ENCODE data around the gene RNU6-1. TPM values are rescaled to one million over a fixed set of nuclear protein-coding genes. Genes with fewer than 3 reads are reported as not detected.

The RNU6-1 gene
- total RNA-seq, 1 experiment from 2014 or later: not detected

- intact Hi-C loops (cut with micrococcal nuclease; ENCODE audit: unreplicated experiment): loop anchor here (5.0 to 10.0 kb wide), 2 partner anchors 465 to 532 kb away; no protein-coding TSS in a partner anchor
- Histone ChIP-seq H3K27ac (ENCODE audit: low read depth, low read length, poor library complexity, severe bottlenecking) (peak overlapping the region; percentile 75), H3K4me1 (ENCODE audit: insufficient read depth, low read length, poor library complexity, severe bottlenecking) (peaks cover 25% of the 10 kb centered on the region), H3K9me3 (ENCODE audit: low read depth, low read length, poor library complexity, severe bottlenecking) (no peaks in the 10 kb centered on the region), H3K36me3 (ENCODE audit: insufficient read depth, low read length, poor library complexity, severe bottlenecking) (no peaks in the 10 kb centered on the region), H3K27me3 (replicated peaks; ENCODE audit: insufficient read depth, low read depth, low read length, poor library complexity) (peaks cover 18% of the 10 kb centered on the region), H3K4me3 (ENCODE audit: low read depth, low read length, poor library complexity, severe bottlenecking) (peak overlapping the region; percentile 81)
- no TSS peak for BruUV-seq (replicated peaks)
- ChIA-PET CTCF (interaction anchor here (1.0 kb wide), 1 partner anchor 895 kb away, joined by 3 read pairs; no protein-coding TSS in a partner anchor), POLR2A (ENCODE audit: low non-redundant PET) (no interaction called here)
- TF ChIP-seq EZH2 (IDR thresholded peaks at IDR 0.05; ENCODE audit: borderline replicate concordance, low read depth, low read length, poor library complexity, severe bottlenecking) (no peak), CTCF (conservative IDR thresholded peaks at IDR 0.05; ENCODE audit: low read depth, low read length) (no peak)
- DNase-seq (ENCODE audit: low spot score): peak; percentile 73
Observed at GRCh38 chr15:67839499-67839928, 331 bp downstream of the RNU6-1 start.

GRCh38 chr15:67838789-67839332, 984 bp downstream of the RNU6-1 start:
- no TSS peak for BruUV-seq (replicated peaks)
- intact Hi-C loops (cut with micrococcal nuclease; ENCODE audit: unreplicated experiment): loop anchor here (5.0 to 10.0 kb wide), 2 partner anchors 464 to 532 kb away; no protein-coding TSS in a partner anchor
- H3K9me3 ChIP-seq (ENCODE audit: low read depth, low read length, poor library complexity, severe bottlenecking): no peaks in the 10 kb centered on the region
- ChIA-PET POLR2A (ENCODE audit: low non-redundant PET) (no interaction called here), CTCF (interaction anchor here (1.0 kb wide), 1 partner anchor 894 kb away, joined by 3 read pairs; no protein-coding TSS in a partner anchor)
- H3K4me3 ChIP-seq (ENCODE audit: low read depth, low read length, poor library complexity, severe bottlenecking): peak overlapping the region; percentile 81
- peaks cover 26% of the 10 kb centered on the region for H3K4me1 ChIP-seq (ENCODE audit: insufficient read depth, low read length, poor library complexity, severe bottlenecking)
- H3K36me3 ChIP-seq (ENCODE audit: insufficient read depth, low read length, poor library complexity, severe bottlenecking): no peaks in the 10 kb centered on the region
- no peak for TF ChIP-seq CTCF (conservative IDR thresholded peaks at IDR 0.05; ENCODE audit: low read depth, low read length)
- no peak for TF ChIP-seq EZH2 (IDR thresholded peaks at IDR 0.05; ENCODE audit: borderline replicate concordance, low read depth, low read length, poor library complexity, severe bottlenecking)
- H3K27me3 ChIP-seq (replicated peaks; ENCODE audit: insufficient read depth, low read depth, low read length, poor library complexity): peaks cover 25% of the 10 kb centered on the region
- peak; percentile 66 for DNase-seq (ENCODE audit: low spot score)
- no peak overlapping the region for H3K27ac ChIP-seq (ENCODE audit: low read depth, low read length, poor library complexity, severe bottlenecking)

- TF ChIP-seq CTCF (conservative IDR thresholded peaks at IDR 0.05; ENCODE audit: low read depth, low read length) (no peak), EZH2 (IDR thresholded peaks at IDR 0.05; ENCODE audit: borderline replicate concordance, low read depth, low read length, poor library complexity, severe bottlenecking) (no peak)
- Histone ChIP-seq H3K27me3 (replicated peaks; ENCODE audit: insufficient read depth, low read depth, low read length, poor library complexity) (peaks cover 44% of the 10 kb centered on the region), H3K4me3 (ENCODE audit: low read depth, low read length, poor library complexity, severe bottlenecking) (no peak overlapping the region), H3K27ac (ENCODE audit: low read depth, low read length, poor library complexity, severe bottlenecking) (no peak overlapping the region), H3K4me1 (ENCODE audit: insufficient read depth, low read length, poor library complexity, severe bottlenecking) (peaks cover 26% of the 10 kb centered on the region), H3K9me3 (ENCODE audit: low read depth, low read length, poor library complexity, severe bottlenecking) (no peaks in the 10 kb centered on the region), H3K36me3 (ENCODE audit: insufficient read depth, low read length, poor library complexity, severe bottlenecking) (no peaks in the 10 kb centered on the region)
- DNase-seq (ENCODE audit: low spot score): no peak
- intact Hi-C loops (cut with micrococcal nuclease; ENCODE audit: unreplicated experiment): loop anchor here (1.0 to 10.0 kb wide), 4 partner anchors 380 to 890 kb away; no protein-coding TSS in a partner anchor
- POLR2A ChIA-PET (ENCODE audit: low non-redundant PET): no interaction called here
- no TSS peak for BruUV-seq (replicated peaks)
- CTCF ChIA-PET: no interaction called here
Observed at GRCh38 chr15:67836955-67837354, 2.9 kb downstream of the RNU6-1 start.

All from A673 (cell line).